NCI-H1436 treated with DMSO at 0.1 percent for 48 hours (cell line): ENCODE data around the gene USP51.
"Not testable (repeated sequence)": the region's sequence is repeated elsewhere in the genome, so short reads cannot be mapped to it uniquely, and the experiment has no call there.

Experiments used
- DNase-seq: peaks from one replicate; lab custom pipeline; 2025; lab: John Stamatoyannopoulos, UW

USP51 gene

GRCh38 chrX:55465108-55465507 is 24.5 kb downstream of the USP51 start:
- not testable (repeated sequence) for DNase-seq

GRCh38 chrX:55464050-55464449 is 25.6 kb downstream of the USP51 start:
- not testable (repeated sequence) for DNase-seq

- not testable (repeated sequence) for DNase-seq
Observed at GRCh38 chrX:55459926-55460325, 29.7 kb downstream of the USP51 start.

GRCh38 chrX:55459426-55459825 is 30.2 kb downstream of the USP51 start:
- DNase-seq = not testable (repeated sequence)

- DNase-seq = not testable (repeated sequence)
Observed at GRCh38 chrX:55455708-55456107, 33.9 kb downstream of the USP51 start.

- no peak for DNase-seq
Observed at GRCh38 chrX:55452833-55453124, 36.9 kb downstream of the USP51 start.

- DNase-seq = peak; percentile 66
Observed at GRCh38 chrX:55451990-55452832, 37.4 kb downstream of the USP51 start, which contains the start of gene MAGEH1. TSS of gene MAGEH1 (plus strand) at chrX:55452127. CDS start at chrX:55452375, 248 bp downstream.

GRCh38 chrX:55451626-55451989 is 38.0 kb downstream of the USP51 start:
- no peak for DNase-seq

GRCh38 chrX:55451141-55451540 is 38.5 kb downstream of the USP51 start:
- DNase-seq = no peak

- no peak for DNase-seq
Observed at GRCh38 chrX:55450259-55450658, 39.4 kb downstream of the USP51 start.

GRCh38 chrX:55443468-55443867 is 46.2 kb downstream of the USP51 start:
- DNase-seq = not testable (repeated sequence)
